ENCODE results near the gene VAMP3. TPM values are rescaled to one million over a fixed set of nuclear protein-coding genes. Genes with fewer than 3 reads are reported as not detected.

The VAMP3 gene, protein sequence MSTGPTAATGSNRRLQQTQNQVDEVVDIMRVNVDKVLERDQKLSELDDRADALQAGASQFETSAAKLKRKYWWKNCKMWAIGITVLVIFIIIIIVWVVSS
- 10 to 100 TPM; 93.3 to 95.2 TPM for total RNA-seq

DNA sequence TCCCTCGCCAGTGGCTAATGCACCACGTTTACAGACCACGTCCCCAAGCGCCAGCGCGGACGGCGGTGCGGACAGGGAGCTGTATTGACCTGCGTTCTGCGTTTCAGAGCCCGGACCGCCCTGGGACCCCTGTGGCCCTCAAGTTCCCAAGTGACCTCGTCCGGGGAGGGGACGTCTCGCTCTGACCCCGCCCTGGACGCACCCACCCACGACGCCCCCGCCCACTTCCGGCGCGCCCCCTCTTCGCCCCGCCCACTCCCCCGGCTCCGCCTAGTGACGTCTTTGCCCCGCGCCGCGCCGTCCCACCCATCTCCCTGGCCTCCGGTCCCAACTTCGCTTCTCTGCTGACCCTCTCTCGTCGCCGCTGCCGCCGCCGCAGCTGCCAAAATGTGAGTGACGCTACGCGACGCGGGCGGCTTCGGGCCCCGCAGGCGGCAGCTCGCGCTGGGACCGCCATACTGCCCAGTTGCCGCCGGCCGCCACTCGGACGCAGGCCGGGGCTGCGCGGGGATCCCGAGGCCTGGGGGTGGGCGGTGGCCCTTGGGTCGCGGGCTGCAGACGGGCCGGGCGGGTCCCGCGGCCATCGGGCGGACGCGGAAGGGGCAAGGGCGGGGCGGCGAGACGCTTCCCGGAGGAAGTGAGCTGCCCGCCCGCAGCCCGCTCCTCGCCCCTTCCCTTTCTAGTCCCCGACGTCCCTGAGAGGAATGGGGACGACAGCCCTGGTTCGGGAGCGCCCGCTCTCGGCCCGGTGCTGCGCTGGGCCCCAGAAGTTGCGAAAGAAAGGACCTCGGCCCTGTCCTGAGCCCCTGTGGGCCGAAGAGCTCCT lies at the start of gene VAMP3:
Gene VAMP3 (plus strand): TSS at position 300 of the 826 bp plus-strand sequence. CDS start 88 bp downstream, at position 388.

DNA sequence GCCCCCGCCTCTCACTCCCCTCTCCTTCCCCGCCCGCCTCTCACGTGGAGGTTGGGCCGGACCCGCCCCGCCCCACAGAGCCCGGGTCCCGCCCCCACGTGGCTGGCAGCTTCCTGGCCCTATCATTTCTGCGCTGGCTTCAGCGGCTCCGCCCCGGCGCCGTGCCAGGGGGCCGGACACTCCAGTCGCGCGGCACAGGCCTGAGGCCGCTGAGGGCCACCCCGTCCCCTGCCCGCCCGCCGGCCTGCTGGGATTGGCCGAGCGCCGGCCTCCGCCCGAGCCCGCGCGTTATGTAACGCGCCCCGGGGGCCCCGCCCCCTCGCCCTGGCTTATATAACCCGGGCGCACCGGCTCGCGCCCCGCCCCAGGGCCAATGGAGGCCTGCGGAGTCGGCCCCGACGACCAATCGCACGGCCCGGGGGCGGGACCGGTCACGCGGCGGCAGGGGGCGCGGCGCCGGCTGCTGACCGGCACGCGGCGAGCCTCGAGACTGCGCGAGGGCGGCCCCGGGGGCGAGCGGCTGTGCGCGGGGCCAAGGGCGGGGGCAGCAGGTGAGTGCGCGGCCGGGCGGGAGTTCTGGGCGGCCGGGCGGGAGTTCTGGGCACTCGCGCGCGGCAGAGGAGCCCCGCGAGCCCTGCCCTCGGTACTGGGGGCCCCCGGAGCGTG lies 12.9 kb downstream of the VAMP3 start, which contains the start of gene PER3:
Gene PER3 (plus strand): TSS at position 466 of the 666 bp plus-strand sequence. CDS start 587 bp downstream, outside the sequence.

Other genes with a start within 250 kb of the VAMP3 start
- 10 to 100 TPM in 1 of 2 donors, 1 to 10 TPM in 1; 10.0 to 15.5 TPM for gene PER3, start 13.0 kb downstream of the VAMP3 start, total RNA-seq
- under 1 TPM in 1 of 2 donors, not detected in 1; under 0.01 TPM for gene UTS2, start 81.8 kb downstream of the VAMP3 start, total RNA-seq
- gene TNFRSF9, start 169.5 kb downstream of the VAMP3 start, total RNA-seq = not detected
- gene PARK7, start 190.4 kb downstream of the VAMP3 start, total RNA-seq = 100 to 1,000 TPM; 146 to 210 TPM